HAP-1 (cell line): ENCODE data around the gene FAM222B.

Source experiments
- DNase-seq, 2 experiments: peaks; one replicate each; pipeline ENCODE4 v3.0.0-alpha.2; 2016 to 2020; ENCODE audit warnings: low spot score in 2 of 2
- H3K27me3 ChIP-seq: fragments of 250-450 bp; sonication (Bioruptor Pico); 2 replicates; pipeline ENCODE4 v1.5.1; 2020; ENCODE audit warnings: low read depth, mild to moderate bottlenecking, moderate library complexity
- H3K36me3 ChIP-seq: fragments of 250-450 bp; sonication (Bioruptor Pico); replicated peaks from 2 replicates; pipeline ENCODE4 v1.5.1; 2020; ENCODE audit warnings: mild to moderate bottlenecking
- H3K4me1 ChIP-seq: fragments of 250-450 bp; sonication (Bioruptor Pico); 2 replicates; pipeline ENCODE4 v1.5.1; 2020; ENCODE audit warnings: mild to moderate bottlenecking
- H3K4me3 ChIP-seq: fragments of 250-450 bp; sonication (Bioruptor Pico); 2 replicates; pipeline ENCODE4 v1.5.1; 2020; ENCODE audit warnings: mild to moderate bottlenecking, moderate library complexity
- H3K9me3 ChIP-seq: fragments of 250-450 bp; sonication (Bioruptor Pico); 2 replicates; pipeline ENCODE4 v1.5.1; 2020; ENCODE audit warnings: mild to moderate bottlenecking, moderate library complexity
- in situ Hi-C: fragments of 300-500 bp; cut with MboI; formaldehyde crosslinking; loops from 3 replicates; pipeline ENCODE4 v1.14.3; 2020; ENCODE audit warnings: low sequenced_read_pairs, inconsistent platforms, mixed read lengths

The FAM222B gene

GRCh38 chr17:28760601-28761562, 81.7 kb downstream of the FAM222B start:
- in situ Hi-C loops = no loop called here
- no peaks in the 10 kb centered on the region for H3K9me3 ChIP-seq
- no peak for DNase-seq
- H3K27me3 ChIP-seq = no peaks in the 10 kb centered on the region
- peaks cover 28% of the 10 kb centered on the region for H3K36me3 ChIP-seq
- no peaks in the 10 kb centered on the region for H3K4me1 ChIP-seq
- H3K4me3 ChIP-seq = no peak overlapping the region

- H3K36me3 ChIP-seq = peaks cover 23% of the 10 kb centered on the region
- H3K9me3 ChIP-seq = no peaks in the 10 kb centered on the region
- H3K27me3 ChIP-seq = no peaks in the 10 kb centered on the region
- in situ Hi-C loops = loop anchor here (10.0 kb wide), 1 partner anchor 125 kb away; no protein-coding TSS in a partner anchor
- H3K4me1 ChIP-seq = no peaks in the 10 kb centered on the region
- H3K4me3 ChIP-seq = no peak overlapping the region
- DNase-seq = no peak
These were observed 83.2 kb downstream of the FAM222B start for GRCh38 chr17:28759256-28759865.

- H3K9me3 ChIP-seq = no peaks in the 10 kb centered on the region
- no peaks in the 10 kb centered on the region for H3K27me3 ChIP-seq
- H3K36me3 ChIP-seq = peaks cover 23% of the 10 kb centered on the region
- no peak overlapping the region for H3K4me3 ChIP-seq
- DNase-seq = no peak
- in situ Hi-C loops = loop anchor here (10.0 kb wide), 1 partner anchor 126 kb away; no protein-coding TSS in a partner anchor
- no peaks in the 10 kb centered on the region for H3K4me1 ChIP-seq
These were observed 84.0 kb downstream of the FAM222B start for GRCh38 chr17:28758411-28759121.

GRCh38 chr17:28756049-28756804, 86.4 kb downstream of the FAM222B start:
- H3K27me3 ChIP-seq = no peaks in the 10 kb centered on the region
- H3K9me3 ChIP-seq = no peaks in the 10 kb centered on the region
- in situ Hi-C loops = loop anchor here (10.0 kb wide), 1 partner anchor 129 kb away; no protein-coding TSS in a partner anchor
- H3K36me3 ChIP-seq = peaks cover 29% of the 10 kb centered on the region
- H3K4me3 ChIP-seq = no peak overlapping the region
- no peak for DNase-seq
- no peaks in the 10 kb centered on the region for H3K4me1 ChIP-seq

- no peaks in the 10 kb centered on the region for H3K4me1 ChIP-seq
- no peaks in the 10 kb centered on the region for H3K27me3 ChIP-seq
- DNase-seq = no peak
- in situ Hi-C loops = loop anchor here (10.0 kb wide), 1 partner anchor 129 kb away; no protein-coding TSS in a partner anchor
- peaks cover 37% of the 10 kb centered on the region for H3K36me3 ChIP-seq
- H3K4me3 ChIP-seq = no peak overlapping the region
- no peaks in the 10 kb centered on the region for H3K9me3 ChIP-seq
These were observed 87.1 kb downstream of the FAM222B start for GRCh38 chr17:28755486-28755885.

- Histone ChIP-seq H3K4me1 (no peaks in the 10 kb centered on the region), H3K9me3 (no peaks in the 10 kb centered on the region), H3K27me3 (no peaks in the 10 kb centered on the region), H3K36me3 (peaks cover 54% of the 10 kb centered on the region), H3K4me3 (no peak overlapping the region)
- in situ Hi-C loops = loop anchor here (10.0 kb wide), 1 partner anchor 133 kb away; no protein-coding TSS in a partner anchor
- no peak for DNase-seq
These were observed 90.8 kb downstream of the FAM222B start for GRCh38 chr17:28751600-28752366.

GRCh38 chr17:28750178-28751047, 92.2 kb downstream of the FAM222B start:
- peak; percentile 88 to 96 for DNase-seq
- Histone ChIP-seq H3K36me3 (peaks cover 65% of the 10 kb centered on the region), H3K9me3 (no peaks in the 10 kb centered on the region), H3K27me3 (no peaks in the 10 kb centered on the region), H3K4me3 (no peak overlapping the region), H3K4me1 (peaks cover 7% of the 10 kb centered on the region; the same call in 1 of the 2 replicates)
- in situ Hi-C loops = loop anchor here (10.0 kb wide), 1 partner anchor 134 kb away; no protein-coding TSS in a partner anchor

- no peak overlapping the region for H3K4me3 ChIP-seq
- DNase-seq = no peak
- H3K4me1 ChIP-seq = peaks cover 9% of the 10 kb centered on the region; the same call in 1 of the 2 replicates
- H3K36me3 ChIP-seq = peaks cover 70% of the 10 kb centered on the region
- in situ Hi-C loops = loop anchor here (10.0 kb wide), 1 partner anchor 135 kb away; no protein-coding TSS in a partner anchor
- H3K27me3 ChIP-seq = no peaks in the 10 kb centered on the region
- no peaks in the 10 kb centered on the region for H3K9me3 ChIP-seq
These were observed 92.9 kb downstream of the FAM222B start for GRCh38 chr17:28749516-28750177.

GRCh38 chr17:28748852-28749515, 93.6 kb downstream of the FAM222B start:
- Histone ChIP-seq H3K4me3 (no peak overlapping the region), H3K4me1 (peaks cover 9% of the 10 kb centered on the region; the same call in 1 of the 2 replicates), H3K27me3 (no peaks in the 10 kb centered on the region), H3K9me3 (no peaks in the 10 kb centered on the region), H3K36me3 (peaks cover 73% of the 10 kb centered on the region)
- in situ Hi-C loops = no loop called here
- DNase-seq = no peak

GRCh38 chr17:28747801-28748750, 94.5 kb downstream of the FAM222B start:
- no peak overlapping the region for H3K4me3 ChIP-seq
- no peak for DNase-seq
- no peaks in the 10 kb centered on the region for H3K27me3 ChIP-seq
- peaks cover 15% of the 10 kb centered on the region for H3K4me1 ChIP-seq
- peaks cover 73% of the 10 kb centered on the region for H3K36me3 ChIP-seq
- in situ Hi-C loops = no loop called here
- no peaks in the 10 kb centered on the region for H3K9me3 ChIP-seq
